Measurements from ENCODE around the gene PRR30. TPM values are rescaled to one million over a fixed set of nuclear protein-coding genes. Genes with fewer than 3 reads are reported as not detected.

The PRR30 gene
- total RNA-seq, 4 donors from 2014 or later = not detected

DNA sequence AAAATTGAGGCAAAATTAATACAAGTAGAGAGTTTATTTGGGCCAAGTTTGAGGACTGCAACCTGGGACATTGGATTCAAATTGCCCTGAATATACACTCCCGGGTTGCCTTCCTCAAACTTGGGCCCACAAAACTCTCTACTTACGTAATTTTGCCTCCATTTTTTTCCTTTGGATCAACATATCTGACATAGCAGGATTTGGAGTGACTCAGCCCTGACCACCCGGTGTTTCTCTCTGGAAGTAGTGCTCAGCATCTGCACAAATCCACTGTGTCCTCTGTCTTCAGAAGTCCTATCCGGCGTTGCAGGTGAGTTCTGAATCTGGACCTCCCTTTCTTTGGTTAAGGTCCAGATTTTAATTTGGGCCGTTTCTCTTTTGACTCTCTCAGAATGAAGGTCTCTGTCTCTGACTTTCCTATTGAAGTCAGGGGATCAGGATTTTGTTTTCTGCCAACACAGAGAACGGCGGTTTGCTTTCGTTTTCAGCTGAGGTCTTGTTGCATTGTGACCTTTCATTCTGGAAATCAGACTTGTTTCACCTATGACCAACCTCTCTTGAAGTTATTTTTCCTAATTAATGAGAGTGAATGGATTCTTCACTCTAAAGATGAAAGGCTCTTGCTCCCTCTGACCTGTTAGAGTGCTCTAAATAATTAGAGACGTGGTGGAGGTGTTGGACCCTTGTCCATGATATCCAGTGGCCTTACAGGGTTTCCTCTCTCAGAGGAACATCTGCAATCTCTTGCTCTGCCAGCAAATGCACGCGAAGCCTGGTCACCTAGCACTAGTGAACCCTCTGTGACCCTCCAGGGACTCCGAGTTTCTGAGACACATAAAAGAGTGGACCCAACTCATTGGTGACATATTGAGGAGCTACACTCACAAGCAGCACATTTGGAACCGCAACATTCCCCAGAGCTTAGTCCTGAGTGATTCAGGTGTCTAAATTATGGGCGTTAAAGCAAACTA is 23.2 kb upstream of the PRR30 start:
- TF ChIP-seq, protein P1, sequence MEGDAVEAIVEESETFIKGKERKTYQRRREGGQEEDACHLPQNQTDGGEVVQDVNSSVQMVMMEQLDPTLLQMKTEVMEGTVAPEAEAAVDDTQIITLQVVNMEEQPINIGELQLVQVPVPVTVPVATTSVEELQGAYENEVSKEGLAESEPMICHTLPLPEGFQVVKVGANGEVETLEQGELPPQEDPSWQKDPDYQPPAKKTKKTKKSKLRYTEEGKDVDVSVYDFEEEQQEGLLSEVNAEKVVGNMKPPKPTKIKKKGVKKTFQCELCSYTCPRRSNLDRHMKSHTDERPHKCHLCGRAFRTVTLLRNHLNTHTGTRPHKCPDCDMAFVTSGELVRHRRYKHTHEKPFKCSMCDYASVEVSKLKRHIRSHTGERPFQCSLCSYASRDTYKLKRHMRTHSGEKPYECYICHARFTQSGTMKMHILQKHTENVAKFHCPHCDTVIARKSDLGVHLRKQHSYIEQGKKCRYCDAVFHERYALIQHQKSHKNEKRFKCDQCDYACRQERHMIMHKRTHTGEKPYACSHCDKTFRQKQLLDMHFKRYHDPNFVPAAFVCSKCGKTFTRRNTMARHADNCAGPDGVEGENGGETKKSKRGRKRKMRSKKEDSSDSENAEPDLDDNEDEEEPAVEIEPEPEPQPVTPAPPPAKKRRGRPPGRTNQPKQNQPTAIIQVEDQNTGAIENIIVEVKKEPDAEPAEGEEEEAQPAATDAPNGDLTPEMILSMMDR (IDR thresholded peaks at IDR 0.05) = no peak
- TF ChIP-seq POLR2A (IDR thresholded peaks at IDR 0.05) = no peak
- intact Hi-C loops (cut with DNase I) = no loop called here
- Histone ChIP-seq H3K27ac (no peak overlapping the region), H3K9me3 (no peaks in the 10 kb centered on the region), H3K4me1 (no peaks in the 10 kb centered on the region), H3K27me3 (no peaks in the 10 kb centered on the region), H3K36me3 (no peaks in the 10 kb centered on the region), H3K4me3 (no peak overlapping the region)
- no peak for DNase-seq
- 72% methylated on average over 12 to 13 of the region's 15 CpGs for WGBS, 2 donors

DNA sequence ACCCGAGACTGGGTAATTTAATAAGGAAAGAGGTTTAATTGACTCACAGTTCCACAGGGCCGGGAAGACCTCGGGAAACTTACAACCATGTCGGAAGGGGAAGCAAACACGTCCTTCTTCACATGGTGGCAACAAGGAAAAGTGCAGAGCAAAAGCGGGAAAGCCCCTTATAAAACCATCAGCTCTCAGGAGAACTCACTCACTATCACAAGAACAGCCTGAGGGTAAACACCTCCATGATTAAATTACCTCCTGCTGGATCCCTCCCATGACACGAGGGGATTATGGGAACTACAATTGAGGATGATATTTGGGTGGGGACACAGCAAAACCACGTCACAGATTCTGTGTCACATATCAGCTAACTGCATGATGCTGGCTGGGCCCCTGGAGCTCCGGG is 21.0 kb upstream of the PRR30 start:
- TF ChIP-seq, protein P1 (IDR thresholded peaks at IDR 0.05) = no peak
- no peak for TF ChIP-seq POLR2A (IDR thresholded peaks at IDR 0.05)
- Histone ChIP-seq H3K36me3 (no peaks in the 10 kb centered on the region), H3K4me1 (no peaks in the 10 kb centered on the region), H3K27me3 (no peaks in the 10 kb centered on the region), H3K9me3 (no peaks in the 10 kb centered on the region), H3K27ac (no peak overlapping the region), H3K4me3 (no peak overlapping the region)
- 75 to 84% methylated on average over 9 of the region's 9 CpGs for WGBS, 2 donors
- DNase-seq = no peak
- intact Hi-C loops (cut with DNase I) = no loop called here

DNA sequence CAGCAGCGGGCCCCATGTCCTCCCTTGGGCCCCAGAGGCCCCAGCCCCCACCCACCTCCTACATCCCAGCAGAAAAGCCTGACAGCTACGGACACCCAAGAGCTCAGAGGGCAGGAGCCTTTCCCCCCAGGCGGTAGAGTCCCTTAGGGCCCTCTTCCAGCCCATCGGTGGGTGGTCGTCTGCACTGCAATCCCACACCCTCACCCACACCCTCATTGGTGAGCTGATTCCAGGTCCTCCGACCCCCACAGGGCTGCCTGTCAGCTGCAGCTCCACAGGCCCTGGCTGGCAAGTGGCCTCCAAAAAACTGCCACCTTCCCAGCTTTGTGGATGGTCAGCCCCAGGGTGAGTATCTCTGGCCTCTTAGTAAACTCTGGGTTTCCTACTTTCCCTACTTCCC is 20.1 kb upstream of the PRR30 start:
- no peaks in the 10 kb centered on the region for H3K27me3 ChIP-seq
- no peaks in the 10 kb centered on the region for H3K4me1 ChIP-seq
- DNase-seq = no peak
- H3K4me3 ChIP-seq = no peak overlapping the region
- H3K27ac ChIP-seq = no peak overlapping the region
- H3K36me3 ChIP-seq = no peaks in the 10 kb centered on the region
- intact Hi-C loops (cut with DNase I) = no loop called here
- TF ChIP-seq POLR2A (IDR thresholded peaks at IDR 0.05) = no peak
- TF ChIP-seq, protein P1 (IDR thresholded peaks at IDR 0.05) = no peak
- H3K9me3 ChIP-seq = no peaks in the 10 kb centered on the region
- WGBS, 2 donors = 67 to 100% methylated on average over 1 to 3 of the region's 6 CpGs

DNA sequence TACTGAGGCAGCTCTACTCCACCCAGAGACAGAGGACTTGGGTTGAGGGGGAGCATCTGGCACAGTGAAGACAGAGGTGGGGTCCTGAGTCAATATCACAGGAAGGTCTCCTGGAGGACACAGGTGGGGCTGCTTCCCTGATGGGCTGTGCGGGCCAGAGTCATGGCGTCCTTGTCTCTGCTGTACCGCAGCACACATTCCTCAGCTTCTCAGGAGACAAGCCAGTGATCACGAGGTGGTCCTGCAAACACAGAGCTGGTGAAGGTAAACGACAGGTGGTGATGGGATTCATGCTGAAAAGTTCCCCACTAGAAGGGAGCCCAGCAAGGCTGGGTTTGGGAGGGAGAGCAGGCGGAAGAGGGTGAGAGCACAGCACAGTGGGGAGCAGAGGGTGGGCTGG is 19.3 kb upstream of the PRR30 start:
- H3K4me3 ChIP-seq = no peak overlapping the region
- 67 to 100% methylated on average over 1 to 2 of the region's 6 CpGs for WGBS, 2 donors
- H3K27ac ChIP-seq = no peak overlapping the region
- intact Hi-C loops (cut with DNase I) = no loop called here
- TF ChIP-seq, protein P1 (IDR thresholded peaks at IDR 0.05) = no peak
- TF ChIP-seq POLR2A (IDR thresholded peaks at IDR 0.05) = no peak
- H3K9me3 ChIP-seq = no peaks in the 10 kb centered on the region
- no peaks in the 10 kb centered on the region for H3K4me1 ChIP-seq
- no peaks in the 10 kb centered on the region for H3K27me3 ChIP-seq
- DNase-seq = no peak
- H3K36me3 ChIP-seq = no peaks in the 10 kb centered on the region

DNA sequence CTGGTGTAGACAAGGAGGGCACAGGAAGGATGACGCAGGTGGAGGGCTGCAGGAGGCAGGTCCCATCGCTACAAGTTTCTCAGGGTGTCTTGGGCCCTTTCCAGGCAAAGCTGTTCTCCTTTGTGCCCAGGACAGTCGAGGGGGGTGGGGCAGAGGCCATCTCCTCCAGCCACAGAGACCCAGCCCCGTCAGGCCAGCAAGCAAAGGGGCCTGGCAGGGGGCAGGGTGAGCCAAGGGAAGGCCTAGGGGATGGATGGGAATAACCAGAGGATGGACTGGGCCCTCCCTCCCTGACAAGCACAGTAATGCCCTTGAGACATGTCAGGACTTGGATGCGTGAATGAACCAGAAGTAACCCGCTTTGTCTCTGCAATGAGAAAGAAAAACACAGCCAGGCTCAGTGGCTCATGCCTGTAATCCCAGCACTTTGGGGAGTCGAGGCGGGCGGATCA is 15.9 kb upstream of the PRR30 start:
- TF ChIP-seq POLR2A (IDR thresholded peaks at IDR 0.05) = no peak
- Histone ChIP-seq H3K9me3 (no peaks in the 10 kb centered on the region), H3K4me3 (no peak overlapping the region), H3K4me1 (no peaks in the 10 kb centered on the region), H3K36me3 (no peaks in the 10 kb centered on the region), H3K27me3 (peaks cover 0 to 1% (median 0%) of the 10 kb centered on the region in 4 donors), H3K27ac (no peak overlapping the region)
- no peak for DNase-seq
- 46 to 50% methylated on average over 5 to 6 of the region's 9 CpGs for WGBS, 2 donors
- intact Hi-C loops (cut with DNase I) = no loop called here
